Endothelial cell of umbilical vein (primary cell): ENCODE measurements around the gene SPATA31E1. TPM values are rescaled to one million over a fixed set of nuclear protein-coding genes. Genes with fewer than 3 reads are reported as not detected.

Source experiments
- BruUV-seq: library from RNA; stranded (reverse); fragments of 400-500 nt; replicated peaks from 2 replicates; lab custom pipeline; 2021; lab: Mats Ljungman, UMichigan
- CTCF ChIA-PET: fragments of 300-600, 350-600 bp; sonication (Branson Sonifier 250); formaldehyde crosslinking; loops from one replicate; lab custom pipeline; 2021; ENCODE audit warnings: antibody characterized with exemption, inconsistent platforms; lab: Charles Lee
- POLR2A ChIA-PET: fragments of 300-600, 350-600 bp; sonication (Branson Sonifier 250); formaldehyde crosslinking; loops from one replicate; lab custom pipeline; 2021; ENCODE audit warnings: antibody characterized with exemption, inconsistent platforms; lab: Charles Lee
- DNase-seq: peaks from one replicate; pipeline ENCODE4 v3.0.0-alpha.2; 2011; ENCODE audit warnings: low read depth, low spot score
- FAIRE-seq: peaks from 2 replicates; lab custom pipeline; 2011; peaks lifted over from hg19 to GRCh38; lab: Jason Lieb, UNC
- H2AFZ ChIP-seq: 2 replicates; pipeline ENCODE4 v1.6.0; 2012; ENCODE audit warnings: low read depth, low read length, control low read depth, inconsistent platforms
- H3K27ac ChIP-seq: 2 replicates; pipeline ENCODE4 v1.5.1; 2011; ENCODE audit warnings: low read depth, mild to moderate bottlenecking, control low read depth, low read length, moderate library complexity; ENCODE audit not compliant: insufficient read depth
- H3K27me3 ChIP-seq, 2 experiments: 2 replicates each; pipeline versions ENCODE4 v1.6.0 to v1.6.1; 2011; ENCODE audit warnings: low read length in 2 of 2, mixed read lengths in 1 of 2; ENCODE audit not compliant: control insufficient read depth in 2 of 2, insufficient read depth in 2 of 2
- H3K36me3 ChIP-seq, 2 experiments: 2 replicates in 1 of 2; 3 replicates in 1 of 2; pipeline ENCODE4 v1.5.1; 2011; ENCODE audit warnings: low read length in 2 of 2, mild to moderate bottlenecking in 1 of 2, moderate library complexity in 1 of 2; ENCODE audit not compliant: control insufficient read depth in 2 of 2, insufficient read depth in 2 of 2; ENCODE audit errors: extremely low read depth in 1 of 2
- H3K4me1 ChIP-seq: 3 replicates; pipeline ENCODE4 v1.5.1; 2011; ENCODE audit warnings: mild to moderate bottlenecking, low read length; ENCODE audit not compliant: control insufficient read depth, insufficient read depth; ENCODE audit errors: extremely low read depth
- H3K4me2 ChIP-seq: 2 replicates; pipeline ENCODE4 v1.6.1; 2011; ENCODE audit warnings: low read length, control low read depth, mixed read lengths; ENCODE audit not compliant: insufficient read depth
- H3K4me3 ChIP-seq, 3 experiments: fragments of 200-600 bp in 1 of 3; sonication (generic), shearing (Covaris generic) in 1 of 3; replicated peaks in 1 of 3; 2 replicates each; pipeline ENCODE4 v1.5.1; 2011 to 2016; ENCODE audit warnings: control low read depth in 3 of 3, low read length in 3 of 3, mild to moderate bottlenecking in 2 of 3, inconsistent platforms in 1 of 3, low read depth in 1 of 3, moderate library complexity in 1 of 3; ENCODE audit not compliant: insufficient read depth in 1 of 3
- H3K79me2 ChIP-seq: 2 replicates; pipeline ENCODE4 v1.6.0; 2012; ENCODE audit warnings: low read length, inconsistent platforms; ENCODE audit not compliant: control insufficient read depth, insufficient read depth
- H3K9ac ChIP-seq: replicated peaks from 2 replicates; pipeline ENCODE3; 2011; ENCODE audit warnings: low read length, control low read depth; ENCODE audit not compliant: insufficient read depth; ENCODE audit errors: extremely low read depth
- H3K9me1 ChIP-seq: replicated peaks from 3 replicates; pipeline ENCODE4 v1.6.0; 2011; ENCODE audit warnings: mild to moderate bottlenecking, low read length; ENCODE audit not compliant: control insufficient read depth, insufficient read depth; ENCODE audit errors: extremely low read depth
- H3K9me3 ChIP-seq: replicated peaks from 2 replicates; pipeline ENCODE4 v1.5.1; 2012; ENCODE audit warnings: low read length, inconsistent platforms; ENCODE audit not compliant: control insufficient read depth, insufficient read depth
- H4K20me1 ChIP-seq: replicated peaks from 2 replicates; pipeline ENCODE3; 2011; ENCODE audit warnings: mild to moderate bottlenecking, low read length; ENCODE audit not compliant: control insufficient read depth, insufficient read depth; ENCODE audit errors: extremely low read depth
- EZH2 ChIP-seq: IDR thresholded peaks from 2 replicates; pipeline ENCODE4 v1.6.1; 2012; ENCODE audit warnings: borderline replicate concordance, low read depth, mild to moderate bottlenecking, moderate library complexity, low read length, inconsistent platforms; ENCODE audit not compliant: severe bottlenecking
- GATA2 ChIP-seq: IDR thresholded peaks from 2 replicates; pipeline ENCODE4 v1.7.0; 2011; ENCODE audit warnings: low read depth, mild to moderate bottlenecking, moderate library complexity, mixed read lengths, low read length; ENCODE audit not compliant: insufficient read length, insufficient read depth
- MYC ChIP-seq: IDR thresholded peaks from one replicate; pipeline ENCODE4 v1.6.1; 2011; ENCODE audit warnings: mild to moderate bottlenecking, low read depth, low read length
- POLR2A ChIP-seq: IDR thresholded peaks from 2 replicates; pipeline ENCODE4 v1.6.1; 2012; ENCODE audit warnings: low read depth, mild to moderate bottlenecking, control low read depth, low read length
- POLR2AphosphoS5 ChIP-seq: IDR thresholded peaks from 2 replicates; pipeline ENCODE4 v1.6.1; 2012; ENCODE audit warnings: low read depth, mild to moderate bottlenecking, control low read depth, low read length, moderate library complexity; ENCODE audit not compliant: insufficient read depth
- dilution Hi-C: fragments of 300-500 bp; cut with MboI; formaldehyde crosslinking; loops from one replicate; pipeline ENCODE4 v1.15.0; 2019; ENCODE audit warnings: low sequenced_read_pairs; ENCODE audit not compliant: extremely low pct_ligation_motif_present
- intact Hi-C: fragments of 100-400 bp; cut with micrococcal nuclease; formaldehyde crosslinking; loops from one replicate; pipeline ENCODE4 v1.10.0; 2022
- polyA plus RNA-seq, 4 experiments: library from polyadenylated mRNA; depleted of rRNA in 3 of 4; stranded (reverse) in 3 of 4; unstranded in 1 of 4; fragments of >200 nt; gene quantifications; 2 replicates each; pipeline versions ENCODE4 v1.2.1 to v1.2.3, GENCODE V29; 2011 to 2012; ENCODE audit warnings: missing spikeins in 1 of 4
- total RNA-seq: library from RNA; stranded (reverse); gene quantifications from 2 replicates; pipeline ENCODE4 v1.2.3, GENCODE V29; 2021
- TF ChIP-seq, protein P1 (sequence below), 2 donors: IDR thresholded peaks; 1 replicate in 1 of 2; 2 replicates in 1 of 2; pipeline ENCODE4 v1.5.1; 2011; ENCODE audit warnings: low read length in 2 of 2, mild to moderate bottlenecking in 2 of 2, moderate library complexity in 2 of 2, control low read depth in 1 of 2, inconsistent platforms in 1 of 2, low read depth in 1 of 2; ENCODE audit not compliant: insufficient read depth in 1 of 2; ENCODE audit errors: extremely low read depth in 1 of 2
- TF ChIP-seq, protein P2 (sequence below): IDR thresholded peaks from 2 replicates; pipeline ENCODE4 v1.6.1; 2011; ENCODE audit not compliant: insufficient read depth, insufficient read length

Gene SPATA31E1
- total and polyA plus RNA-seq, 2 donors (not counting 3 experiments of a cell fraction or from before 2014, with no cell fraction given), result not detected

DNA sequence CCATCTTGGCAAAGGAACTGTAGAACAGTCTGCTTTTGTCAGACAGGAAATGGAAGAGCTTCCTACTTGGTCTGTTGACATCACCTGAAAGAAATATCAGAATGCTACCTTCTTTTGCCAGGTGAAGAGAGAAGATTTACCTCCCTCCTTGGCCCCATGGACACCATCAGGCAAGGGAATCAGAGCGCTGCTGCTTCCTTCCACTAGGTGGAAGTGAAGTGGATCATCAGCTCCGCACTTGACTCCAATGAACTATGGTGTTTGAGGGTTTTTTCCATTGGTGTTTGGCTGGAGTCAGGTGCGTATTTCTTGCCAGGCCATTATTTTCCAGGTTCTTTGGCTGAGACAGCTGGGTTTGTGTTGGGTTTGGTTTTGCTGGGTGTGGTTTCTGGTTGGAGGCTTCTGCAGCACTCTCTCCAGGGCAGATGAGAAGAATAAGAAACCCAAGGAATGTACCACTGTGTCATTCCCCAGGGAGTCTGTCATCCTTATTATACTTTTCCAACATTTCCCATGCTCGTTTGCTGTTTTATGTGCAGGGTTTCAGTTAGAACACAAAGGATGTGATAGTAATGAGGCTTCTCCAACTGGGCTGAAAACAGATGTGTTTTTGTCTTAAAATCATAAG is 12.4 kb downstream of the SPATA31E1 start:
- H3K36me3 ChIP-seq, result no peaks in the 10 kb centered on the region
- no peak overlapping the region for H3K27ac ChIP-seq
- H2AFZ ChIP-seq, result no peak overlapping the region
- H3K9ac ChIP-seq, result no peak overlapping the region
- dilution Hi-C loops, result no loop called here
- no peaks in the 10 kb centered on the region for H4K20me1 ChIP-seq
- POLR2A ChIA-PET, result no interaction called here
- CTCF ChIA-PET, result interaction anchor here (1.1 kb wide), 1 partner anchor 16 kb away, joined by 4 read pairs; no protein-coding TSS in a partner anchor
- DNase-seq, result no peak
- H3K79me2 ChIP-seq, result no peaks in the 10 kb centered on the region
- TF ChIP-seq, protein P1, sequence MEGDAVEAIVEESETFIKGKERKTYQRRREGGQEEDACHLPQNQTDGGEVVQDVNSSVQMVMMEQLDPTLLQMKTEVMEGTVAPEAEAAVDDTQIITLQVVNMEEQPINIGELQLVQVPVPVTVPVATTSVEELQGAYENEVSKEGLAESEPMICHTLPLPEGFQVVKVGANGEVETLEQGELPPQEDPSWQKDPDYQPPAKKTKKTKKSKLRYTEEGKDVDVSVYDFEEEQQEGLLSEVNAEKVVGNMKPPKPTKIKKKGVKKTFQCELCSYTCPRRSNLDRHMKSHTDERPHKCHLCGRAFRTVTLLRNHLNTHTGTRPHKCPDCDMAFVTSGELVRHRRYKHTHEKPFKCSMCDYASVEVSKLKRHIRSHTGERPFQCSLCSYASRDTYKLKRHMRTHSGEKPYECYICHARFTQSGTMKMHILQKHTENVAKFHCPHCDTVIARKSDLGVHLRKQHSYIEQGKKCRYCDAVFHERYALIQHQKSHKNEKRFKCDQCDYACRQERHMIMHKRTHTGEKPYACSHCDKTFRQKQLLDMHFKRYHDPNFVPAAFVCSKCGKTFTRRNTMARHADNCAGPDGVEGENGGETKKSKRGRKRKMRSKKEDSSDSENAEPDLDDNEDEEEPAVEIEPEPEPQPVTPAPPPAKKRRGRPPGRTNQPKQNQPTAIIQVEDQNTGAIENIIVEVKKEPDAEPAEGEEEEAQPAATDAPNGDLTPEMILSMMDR (IDR thresholded peaks at IDR 0.05; ENCODE audit: extremely low read depth in 1 of 2, insufficient read depth in 1 of 2, low read depth in 1 of 2, low read length in 2 of 2), result no peak
- no peak for TF ChIP-seq POLR2A
- TF ChIP-seq EZH2, result no peak
- TF ChIP-seq MYC, result no peak
- TF ChIP-seq, protein P2, sequence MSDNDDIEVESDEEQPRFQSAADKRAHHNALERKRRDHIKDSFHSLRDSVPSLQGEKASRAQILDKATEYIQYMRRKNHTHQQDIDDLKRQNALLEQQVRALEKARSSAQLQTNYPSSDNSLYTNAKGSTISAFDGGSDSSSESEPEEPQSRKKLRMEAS, result no peak
- no peak for TF ChIP-seq POLR2AphosphoS5
- no peak for TF ChIP-seq GATA2
- intact Hi-C loops, result no loop called here
- no peak for FAIRE-seq
- H3K4me2 ChIP-seq, result no peak overlapping the region
- BruUV-seq, result no TSS peak
- H3K9me1 ChIP-seq, result no peaks in the 10 kb centered on the region
- H3K4me1 ChIP-seq, result no peaks in the 10 kb centered on the region
- no peak overlapping the region for H3K4me3 ChIP-seq
- H3K27me3 ChIP-seq, result peaks cover 0 to 3% of the 10 kb centered on the region in 2 experiments
- no peaks in the 10 kb centered on the region for H3K9me3 ChIP-seq
